GM21423 (cell line): ENCODE measurements around the gene ULBP1.
"Not testable (repeated sequence)": the region's sequence is repeated elsewhere in the genome, so short reads cannot be mapped to it uniquely, and the experiment has no call there.

Experiments used
- ATAC-seq: cut with Tn5 transposase; IDR thresholded peaks from one replicate; pipeline ENCODE4 v1.9.1; 2021; ENCODE audit warnings: mild to moderate bottlenecking, moderate library complexity; ENCODE audit not compliant: unreplicated experiment

ULBP1 gene

GRCh38 chr6:149951096-149951495, 12.6 kb upstream of the ULBP1 start:
- ATAC-seq: no peak

- no peak for ATAC-seq
Observed at GRCh38 chr6:149951626-149952025, 12.1 kb upstream of the ULBP1 start.

GRCh38 chr6:149953390-149953789, 10.4 kb upstream of the ULBP1 start:
- ATAC-seq: not testable (repeated sequence)

GRCh38 chr6:149953934-149954327, 9.8 kb upstream of the ULBP1 start:
- not testable (repeated sequence) for ATAC-seq

- ATAC-seq: not testable (repeated sequence)
Observed at GRCh38 chr6:149954328-149954983, 9.3 kb upstream of the ULBP1 start.

- not testable (repeated sequence) for ATAC-seq
Observed at GRCh38 chr6:149954984-149955653, 8.6 kb upstream of the ULBP1 start.

- ATAC-seq: not testable (repeated sequence)
Observed at GRCh38 chr6:149955654-149956317, 8.0 kb upstream of the ULBP1 start.

GRCh38 chr6:149958124-149958523, 5.6 kb upstream of the ULBP1 start:
- not testable (repeated sequence) for ATAC-seq

- not testable (repeated sequence) for ATAC-seq
Observed at GRCh38 chr6:149959806-149960205, 3.9 kb upstream of the ULBP1 start.

- ATAC-seq: no peak
Observed at GRCh38 chr6:149960488-149960887, 3.3 kb upstream of the ULBP1 start.

GRCh38 chr6:149961728-149962425, 1.9 kb upstream of the ULBP1 start:
- no peak for ATAC-seq

- ATAC-seq: no peak
Observed at GRCh38 chr6:149962461-149963211, 1.1 kb upstream of the ULBP1 start.

GRCh38 chr6:149963212-149963461, 606 bp upstream of the ULBP1 start:
- ATAC-seq: no peak

- ATAC-seq: no peak
Observed at GRCh38 chr6:149964308-149965193, 808 bp downstream of the ULBP1 start.

GRCh38 chr6:149965194-149966020, 1.7 kb downstream of the ULBP1 start:
- no peak for ATAC-seq

GRCh38 chr6:149966319-149966718, 2.6 kb downstream of the ULBP1 start:
- not testable (repeated sequence) for ATAC-seq

GRCh38 chr6:149967591-149967990, 3.8 kb downstream of the ULBP1 start:
- no peak for ATAC-seq

GRCh38 chr6:149967999-149968398, 4.3 kb downstream of the ULBP1 start:
- ATAC-seq: not testable (repeated sequence)

GRCh38 chr6:149968909-149969308, 5.2 kb downstream of the ULBP1 start:
- ATAC-seq: not testable (repeated sequence)
